Left renal cortex interstitium (tissue), 4 donors: Measurements from ENCODE around the gene ZSWIM8. TPM values are rescaled to one million over a fixed set of nuclear protein-coding genes. Genes with fewer than 3 reads are reported as not detected.

ENCODE experiments used
- DNase-seq, 4 donors: peaks; one replicate each; pipeline ENCODE4 v3.0.0-alpha.2; 2013; ENCODE audit warnings: low read depth in 4 of 4, low spot score in 2 of 4, missing footprints in 1 of 4
- polyA plus RNA-seq, 4 donors: library from polyadenylated mRNA; unstranded; fragments of 120-200 nt; gene quantifications; one replicate each; pipeline ENCODE4 v1.2.1, GENCODE V29; 2013; ENCODE audit not compliant: insufficient read length in 4 of 4

Gene ZSWIM8
- polyA plus RNA-seq, 4 donors: 86.4 to 156 (median 101) TPM

- DNase-seq: no peak
Observed at GRCh38 chr10:73840403-73841060, 55.1 kb downstream of the ZSWIM8 start.

GRCh38 chr10:73841061-73841421, 55.6 kb downstream of the ZSWIM8 start:
- DNase-seq: no peak

GRCh38 chr10:73841526-73842285, 56.3 kb downstream of the ZSWIM8 start:
- no peak for DNase-seq

- DNase-seq: no peak
Observed at GRCh38 chr10:73842349-73842748, 56.9 kb downstream of the ZSWIM8 start.

- DNase-seq: no peak
Observed at GRCh38 chr10:73843261-73843660, 57.9 kb downstream of the ZSWIM8 start.

GRCh38 chr10:73847031-73847430, 61.6 kb downstream of the ZSWIM8 start:
- DNase-seq: no peak

GRCh38 chr10:73848821-73849489, 63.5 kb downstream of the ZSWIM8 start:
- DNase-seq: peak; percentile 31 to 61 (median 47)

GRCh38 chr10:73850211-73850610, 64.8 kb downstream of the ZSWIM8 start:
- DNase-seq: no peak

- DNase-seq: no peak
Observed at GRCh38 chr10:73850863-73851461, 65.6 kb downstream of the ZSWIM8 start.

Other genes with a start within 250 kb of the ZSWIM8 start
- gene USP54, start 194.3 kb upstream of the ZSWIM8 start, polyA plus RNA-seq: 10 to 100 TPM; 26.6 to 44.7 (median 40.2) TPM
- 1 to 10 TPM; 4.7 to 6.1 (median 5.7) TPM for gene MYOZ1, start 144.1 kb upstream of the ZSWIM8 start, polyA plus RNA-seq
- 1 to 10 TPM in 1 of 4 donors, under 1 TPM in 3; 0.27 to 1.2 (median 0.52) TPM for gene SYNPO2L, start 129.6 kb upstream of the ZSWIM8 start, polyA plus RNA-seq
- gene AGAP5, start 87.5 kb upstream of the ZSWIM8 start, polyA plus RNA-seq: 10 to 100 TPM in 2 of 4 donors, 1 to 10 TPM in 2; 8.1 to 37.7 (median 18.6) TPM
- gene SEC24C, start 41.2 kb upstream of the ZSWIM8 start, polyA plus RNA-seq: 10 to 100 TPM; 62.9 to 74.1 (median 66.2) TPM
- 10 to 100 TPM; 49.6 to 64.2 (median 50.3) TPM for gene CHCHD1, start 3.6 kb upstream of the ZSWIM8 start, polyA plus RNA-seq
- gene NDST2, start 26.0 kb downstream of the ZSWIM8 start, polyA plus RNA-seq: 10 to 100 TPM; 26.0 to 41.5 (median 33.3) TPM
- 10 to 100 TPM; 19.9 to 34.8 (median 26.9) TPM for gene CAMK2G, start 88.9 kb downstream of the ZSWIM8 start, polyA plus RNA-seq
- gene PLAU, start 125.5 kb downstream of the ZSWIM8 start, polyA plus RNA-seq: 10 to 100 TPM; 12.6 to 31.0 (median 19.0) TPM
- gene VCL, start 212.5 kb downstream of the ZSWIM8 start, polyA plus RNA-seq: 100 to 1,000 TPM; 123 to 134 (median 124) TPM